ENCODE data around the gene DROSHA.

DROSHA gene

DNA sequence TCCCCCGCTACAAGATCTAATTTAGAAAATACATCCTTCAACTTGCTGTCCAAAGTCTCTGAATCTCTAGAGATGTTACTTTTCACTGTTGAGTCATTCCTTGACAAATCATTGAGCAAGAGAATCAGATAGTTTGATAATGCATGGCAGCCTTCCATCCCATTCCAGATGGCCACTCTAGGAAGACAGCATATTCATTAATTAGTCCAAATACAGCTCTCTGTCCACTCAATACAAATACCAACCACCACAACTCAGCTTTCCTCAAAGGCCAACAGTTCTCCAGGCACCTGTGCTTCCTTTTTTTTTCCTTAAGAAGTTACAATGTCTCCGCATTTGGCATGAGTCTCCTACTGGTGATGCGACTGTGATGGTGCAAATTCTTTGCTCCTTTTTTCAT lies 72.3 kb downstream of the DROSHA start:
- no peaks in the 10 kb centered on the region for H3K4me1 ChIP-seq (ENCODE audit: low read length)
- H3F3A ChIP-seq (ENCODE audit: insufficient read depth, low read length): no peaks in the 10 kb centered on the region
- H3K79me2 ChIP-seq (ENCODE audit: low read length): no peaks in the 10 kb centered on the region
- no peak overlapping the region for H3K9ac ChIP-seq (ENCODE audit: low read length)
- peaks cover 14% of the 10 kb centered on the region; the same call in 1 of the 2 replicates for H3K36me3 ChIP-seq (replicated peaks; ENCODE audit: insufficient read depth, low read length)
- no peaks in the 10 kb centered on the region for H3K9me3 ChIP-seq (replicated peaks; ENCODE audit: insufficient read depth, low read length)
- no peaks in the 10 kb centered on the region for H4K20me1 ChIP-seq (ENCODE audit: insufficient read depth, low read length)
- no peak overlapping the region for H3K27ac ChIP-seq (ENCODE audit: low read length)
- H3K9me2 ChIP-seq (replicated peaks; ENCODE audit: insufficient read depth, low read length): no peaks in the 10 kb centered on the region
- no peak for DNase-seq
- TF ChIP-seq EZH2 (optimal IDR thresholded peaks at IDR 0.05; ENCODE audit: low read depth, low read length): no peak
- no peak for TF ChIP-seq EZH2phosphoT487 (IDR thresholded peaks at IDR 0.05; ENCODE audit: low read length)
- TF ChIP-seq, protein P1, sequence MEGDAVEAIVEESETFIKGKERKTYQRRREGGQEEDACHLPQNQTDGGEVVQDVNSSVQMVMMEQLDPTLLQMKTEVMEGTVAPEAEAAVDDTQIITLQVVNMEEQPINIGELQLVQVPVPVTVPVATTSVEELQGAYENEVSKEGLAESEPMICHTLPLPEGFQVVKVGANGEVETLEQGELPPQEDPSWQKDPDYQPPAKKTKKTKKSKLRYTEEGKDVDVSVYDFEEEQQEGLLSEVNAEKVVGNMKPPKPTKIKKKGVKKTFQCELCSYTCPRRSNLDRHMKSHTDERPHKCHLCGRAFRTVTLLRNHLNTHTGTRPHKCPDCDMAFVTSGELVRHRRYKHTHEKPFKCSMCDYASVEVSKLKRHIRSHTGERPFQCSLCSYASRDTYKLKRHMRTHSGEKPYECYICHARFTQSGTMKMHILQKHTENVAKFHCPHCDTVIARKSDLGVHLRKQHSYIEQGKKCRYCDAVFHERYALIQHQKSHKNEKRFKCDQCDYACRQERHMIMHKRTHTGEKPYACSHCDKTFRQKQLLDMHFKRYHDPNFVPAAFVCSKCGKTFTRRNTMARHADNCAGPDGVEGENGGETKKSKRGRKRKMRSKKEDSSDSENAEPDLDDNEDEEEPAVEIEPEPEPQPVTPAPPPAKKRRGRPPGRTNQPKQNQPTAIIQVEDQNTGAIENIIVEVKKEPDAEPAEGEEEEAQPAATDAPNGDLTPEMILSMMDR (IDR thresholded peaks at IDR 0.05; ENCODE audit: low read length): no peak
- no peaks in the 10 kb centered on the region for H3K27me3 ChIP-seq (replicated peaks; ENCODE audit: insufficient read depth, low read length)
- H2AFZ ChIP-seq (ENCODE audit: low read length): no peak overlapping the region
- H3K4me2 ChIP-seq (ENCODE audit: low read depth, low read length): no peak overlapping the region
- no peak overlapping the region for H3K4me3 ChIP-seq (ENCODE audit: low read length)

DNA sequence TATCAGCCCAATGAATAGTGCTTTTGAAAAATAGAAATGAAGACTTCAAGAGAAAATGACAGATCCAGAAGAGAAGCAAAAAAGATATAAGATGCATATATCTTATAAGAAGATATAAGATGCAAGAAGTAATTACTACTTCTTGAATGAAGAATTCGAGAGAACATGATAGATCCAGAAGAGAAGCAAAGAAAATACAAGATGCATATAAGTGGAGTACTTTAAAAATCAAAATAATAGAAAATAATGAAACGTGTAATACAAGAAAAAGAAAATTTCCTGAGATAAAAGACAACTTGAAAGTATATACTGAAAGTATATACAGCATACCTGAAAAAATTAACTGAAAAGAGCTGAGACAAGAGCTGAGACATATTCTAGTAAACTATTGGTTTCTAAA lies 76.7 kb downstream of the DROSHA start:
- Histone ChIP-seq H3K9me3 (replicated peaks; ENCODE audit: insufficient read depth, low read length) (no peaks in the 10 kb centered on the region), H3K36me3 (replicated peaks; ENCODE audit: insufficient read depth, low read length) (no peaks in the 10 kb centered on the region), H3K4me3 (ENCODE audit: low read length) (no peak overlapping the region), H3K27ac (ENCODE audit: low read length) (no peak overlapping the region), H3K9ac (ENCODE audit: low read length) (no peak overlapping the region), H3K27me3 (replicated peaks; ENCODE audit: insufficient read depth, low read length) (no peaks in the 10 kb centered on the region), H3K4me2 (ENCODE audit: low read depth, low read length) (no peak overlapping the region), H3K9me2 (replicated peaks; ENCODE audit: insufficient read depth, low read length) (no peaks in the 10 kb centered on the region), H3K4me1 (ENCODE audit: low read length) (no peaks in the 10 kb centered on the region), H3F3A (ENCODE audit: insufficient read depth, low read length) (no peaks in the 10 kb centered on the region), H3K79me2 (ENCODE audit: low read length) (no peaks in the 10 kb centered on the region), H2AFZ (ENCODE audit: low read length) (no peak overlapping the region), H4K20me1 (ENCODE audit: insufficient read depth, low read length) (no peaks in the 10 kb centered on the region)
- TF ChIP-seq EZH2phosphoT487 (IDR thresholded peaks at IDR 0.05; ENCODE audit: low read length) (no peak), EZH2 (optimal IDR thresholded peaks at IDR 0.05; ENCODE audit: low read depth, low read length) (no peak)
- TF ChIP-seq, protein P1 (IDR thresholded peaks at IDR 0.05; ENCODE audit: low read length): no peak
- DNase-seq: no peak

GRCh38 chr5:31453522-31453921 lies 78.4 kb downstream of the DROSHA start:
- H3K27me3 ChIP-seq (replicated peaks; ENCODE audit: insufficient read depth, low read length): no peaks in the 10 kb centered on the region

More at GRCh38 chr5:31453522-31453921, 78.4 kb downstream of the DROSHA start:
- Histone ChIP-seq H3F3A (ENCODE audit: insufficient read depth, low read length) (no peaks in the 10 kb centered on the region), H3K36me3 (replicated peaks; ENCODE audit: insufficient read depth, low read length) (no peaks in the 10 kb centered on the region), H4K20me1 (ENCODE audit: insufficient read depth, low read length) (no peaks in the 10 kb centered on the region), H3K4me2 (ENCODE audit: low read depth, low read length) (no peak overlapping the region), H3K9me3 (replicated peaks; ENCODE audit: insufficient read depth, low read length) (no peaks in the 10 kb centered on the region), H3K9me2 (replicated peaks; ENCODE audit: insufficient read depth, low read length) (no peaks in the 10 kb centered on the region), H3K9ac (ENCODE audit: low read length) (no peak overlapping the region), H2AFZ (ENCODE audit: low read length) (no peak overlapping the region), H3K4me3 (ENCODE audit: low read length) (no peak overlapping the region), H3K4me1 (ENCODE audit: low read length) (no peaks in the 10 kb centered on the region), H3K27ac (ENCODE audit: low read length) (no peak overlapping the region), H3K79me2 (ENCODE audit: low read length) (no peaks in the 10 kb centered on the region)
- TF ChIP-seq, protein P1 (IDR thresholded peaks at IDR 0.05; ENCODE audit: low read length): no peak
- TF ChIP-seq EZH2 (optimal IDR thresholded peaks at IDR 0.05; ENCODE audit: low read depth, low read length) (no peak), EZH2phosphoT487 (IDR thresholded peaks at IDR 0.05; ENCODE audit: low read length) (no peak)
- no peak for DNase-seq

All from MM.1S (cell line).